HG03097 (cell line): ENCODE measurements around the gene C1orf52.

ENCODE experiments used
- ATAC-seq: cut with Tn5 transposase; IDR thresholded peaks from one replicate; pipeline ENCODE4 v1.9.1; 2021; ENCODE audit not compliant: unreplicated experiment, low FRiP score

The C1orf52 gene

DNA sequence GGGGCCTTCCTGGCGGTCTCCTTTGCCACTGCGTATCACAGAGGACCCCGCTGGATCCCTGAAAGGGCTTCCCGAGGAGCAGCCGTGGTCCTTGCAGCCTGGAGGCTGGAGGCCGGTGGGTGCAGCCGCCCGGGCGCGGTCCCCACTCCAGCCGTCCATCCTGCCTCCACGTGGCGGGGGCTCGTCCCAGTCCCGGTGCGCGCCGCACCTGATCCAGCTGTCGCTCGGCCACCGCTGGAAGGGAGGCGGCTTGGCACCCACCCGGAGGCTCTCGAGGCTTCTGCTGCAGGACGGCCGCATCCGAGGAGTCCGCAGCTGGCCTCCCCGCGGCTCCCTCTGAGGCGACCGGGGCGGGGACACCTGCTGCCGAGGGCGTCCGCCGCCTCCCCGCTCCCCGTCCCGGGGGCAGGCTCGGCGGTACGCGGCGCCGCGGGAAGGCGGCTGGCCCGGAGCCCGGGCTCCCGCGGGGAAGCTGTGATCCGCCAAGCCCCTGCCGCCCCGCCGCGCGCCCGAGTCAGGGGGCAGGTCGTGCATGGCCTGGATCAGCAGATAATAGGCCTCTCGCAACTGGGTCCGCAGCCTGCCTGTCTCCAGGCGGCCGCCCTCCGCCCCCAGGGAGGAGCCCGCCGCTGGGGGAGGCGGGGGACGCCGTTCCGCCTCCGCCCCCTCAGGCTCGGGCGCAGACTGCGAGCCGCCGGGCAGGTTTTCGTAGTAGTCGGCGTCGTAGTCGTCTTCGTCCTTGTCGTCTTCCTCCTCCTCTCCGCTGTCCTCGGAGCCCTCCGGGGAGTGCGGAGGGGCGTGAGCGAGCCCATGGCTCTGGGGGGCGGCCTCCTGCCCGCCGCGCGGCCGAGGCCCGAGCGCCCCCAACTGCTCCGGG lies 58.8 kb downstream of the C1orf52 start, which contains the start of gene SYDE2:
TSS of gene SYDE2 (minus strand) at position 554 of the 877 bp plus-strand sequence. CDS start at position 534, 20 bp downstream.
- ATAC-seq = peak; percentile 70
